22Rv1 (cell line): Measurements from ENCODE around the gene TWNK.

Experiments
- H3K27ac ChIP-seq: fragments of 450-650 bp; 2 replicates; pipeline ENCODE4 v1.5.1; 2017
- ZFX ChIP-seq: fragments of 450-650 bp; IDR thresholded peaks from 2 replicates; pipeline ENCODE4 v1.6.1; 2017; ENCODE audit warnings: antibody characterized with exemption, borderline replicate concordance
- TF ChIP-seq, protein P1 (sequence below): fragments of 450-650 bp; IDR thresholded peaks from 2 replicates; pipeline ENCODE4 v1.5.1; 2017; ENCODE audit warnings: mild to moderate bottlenecking

Gene TWNK

DNA sequence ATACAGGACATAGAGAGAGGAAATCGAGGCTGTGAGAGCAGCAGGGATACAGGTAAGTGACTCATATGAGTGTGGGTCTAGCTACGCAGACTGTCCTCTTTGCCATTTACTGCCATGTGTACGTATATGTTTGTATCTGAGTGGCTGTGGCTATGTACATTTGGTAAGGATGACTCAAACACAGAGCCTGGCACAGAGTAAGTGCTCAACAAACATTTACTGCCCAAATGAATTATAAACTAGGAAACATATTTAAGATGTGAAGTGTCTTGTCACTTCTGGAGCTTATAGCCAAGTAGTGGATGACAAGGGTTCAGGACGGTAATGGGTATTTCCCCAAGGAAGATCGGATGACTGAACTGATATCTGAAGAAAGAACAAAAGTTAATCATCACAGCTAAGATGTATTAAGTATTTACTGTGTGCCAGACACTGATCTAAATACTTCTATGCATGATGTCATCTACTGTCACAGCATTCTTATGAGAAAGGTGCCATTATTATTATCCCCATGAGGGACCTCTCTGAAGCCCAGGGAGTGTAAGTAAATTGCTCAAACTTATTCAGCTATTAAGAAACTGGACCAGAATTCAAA is 6.1 kb upstream of the TWNK start:
- no peak for TF ChIP-seq ZFX
- TF ChIP-seq, protein P1, sequence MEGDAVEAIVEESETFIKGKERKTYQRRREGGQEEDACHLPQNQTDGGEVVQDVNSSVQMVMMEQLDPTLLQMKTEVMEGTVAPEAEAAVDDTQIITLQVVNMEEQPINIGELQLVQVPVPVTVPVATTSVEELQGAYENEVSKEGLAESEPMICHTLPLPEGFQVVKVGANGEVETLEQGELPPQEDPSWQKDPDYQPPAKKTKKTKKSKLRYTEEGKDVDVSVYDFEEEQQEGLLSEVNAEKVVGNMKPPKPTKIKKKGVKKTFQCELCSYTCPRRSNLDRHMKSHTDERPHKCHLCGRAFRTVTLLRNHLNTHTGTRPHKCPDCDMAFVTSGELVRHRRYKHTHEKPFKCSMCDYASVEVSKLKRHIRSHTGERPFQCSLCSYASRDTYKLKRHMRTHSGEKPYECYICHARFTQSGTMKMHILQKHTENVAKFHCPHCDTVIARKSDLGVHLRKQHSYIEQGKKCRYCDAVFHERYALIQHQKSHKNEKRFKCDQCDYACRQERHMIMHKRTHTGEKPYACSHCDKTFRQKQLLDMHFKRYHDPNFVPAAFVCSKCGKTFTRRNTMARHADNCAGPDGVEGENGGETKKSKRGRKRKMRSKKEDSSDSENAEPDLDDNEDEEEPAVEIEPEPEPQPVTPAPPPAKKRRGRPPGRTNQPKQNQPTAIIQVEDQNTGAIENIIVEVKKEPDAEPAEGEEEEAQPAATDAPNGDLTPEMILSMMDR, result no peak
- no peak overlapping the region for H3K27ac ChIP-seq

DNA sequence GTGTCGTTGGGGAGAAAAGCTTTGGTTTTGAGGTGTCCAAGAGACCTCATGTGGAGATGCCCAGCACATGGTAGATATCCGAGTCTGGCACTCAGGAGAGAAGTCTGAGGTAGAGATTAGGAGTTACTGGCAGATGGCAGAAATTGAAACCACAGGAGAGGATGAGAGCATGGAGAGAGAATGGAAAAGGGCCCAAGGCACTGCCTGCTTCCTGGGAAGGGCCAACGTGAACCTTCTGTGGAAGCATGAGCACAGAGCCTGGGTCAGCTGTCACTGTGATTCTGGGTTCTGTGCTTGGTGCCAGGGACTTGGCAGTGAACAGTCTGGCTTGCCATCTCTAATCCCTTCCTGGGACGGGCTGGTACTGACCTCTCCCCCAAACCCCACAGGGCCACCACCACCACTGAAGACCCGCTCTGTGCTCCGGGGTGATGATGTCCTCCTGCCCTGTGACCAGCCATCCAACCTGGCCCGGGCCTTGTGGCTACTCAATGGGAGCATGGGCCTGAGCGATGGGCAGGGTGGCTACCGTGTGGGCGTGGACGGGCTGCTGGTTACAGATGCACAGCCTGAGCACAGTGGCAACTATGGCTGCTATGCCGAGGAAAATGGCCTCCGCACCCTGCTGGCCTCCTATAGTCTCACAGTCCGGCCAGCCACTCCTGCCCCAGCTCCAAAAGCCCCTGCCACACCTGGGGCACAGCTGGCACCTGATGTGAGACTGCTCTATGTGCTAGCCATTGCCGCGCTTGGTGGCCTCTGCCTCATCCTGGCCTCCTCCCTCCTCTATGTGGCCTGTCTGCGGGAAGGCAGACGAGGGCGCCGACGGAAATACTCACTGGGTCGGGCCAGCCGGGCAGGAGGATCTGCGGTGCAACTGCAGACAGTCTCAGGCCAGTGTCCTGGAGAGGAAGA is 4.2 kb upstream of the TWNK start:
- no peak overlapping the region for H3K27ac ChIP-seq
- TF ChIP-seq, protein P1, result no peak
- no peak for TF ChIP-seq ZFX

DNA sequence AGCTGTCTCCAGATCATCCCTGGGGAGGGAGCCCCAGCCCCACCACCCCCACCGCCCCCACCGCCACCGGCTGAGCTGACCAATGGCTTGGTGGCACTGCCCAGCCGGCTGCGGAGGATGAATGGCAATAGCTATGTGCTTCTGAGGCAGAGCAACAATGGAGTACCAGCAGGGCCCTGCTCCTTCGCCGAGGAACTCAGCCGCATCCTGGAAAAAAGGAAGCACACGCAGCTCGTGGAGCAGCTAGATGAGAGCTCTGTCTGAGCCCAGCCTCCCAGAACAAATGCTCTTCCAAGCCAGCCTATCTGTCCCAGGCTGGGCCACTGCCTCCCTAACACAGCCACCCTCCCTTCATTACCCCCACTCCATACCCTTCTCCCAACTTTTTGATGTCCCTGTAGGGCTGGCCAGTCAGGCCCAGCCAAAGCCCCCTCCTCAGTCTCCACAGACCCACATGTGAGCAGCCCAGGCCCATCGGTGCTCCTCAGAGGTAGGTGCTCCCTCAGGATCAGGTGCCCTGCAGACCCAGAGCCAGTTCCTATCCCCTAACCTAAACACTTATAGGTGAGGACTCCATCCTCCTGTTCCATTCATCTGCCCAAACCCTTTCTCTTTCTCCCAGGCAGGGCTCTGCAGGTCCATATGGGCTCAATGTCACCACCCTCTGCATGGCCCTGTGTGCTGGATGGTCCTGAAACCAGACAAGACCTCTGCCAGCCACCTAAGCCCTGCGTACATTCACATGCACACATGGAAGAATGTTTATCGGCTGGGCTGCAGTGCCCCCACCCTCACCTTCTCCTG is 3.3 kb upstream of the TWNK start:
- no peak overlapping the region for H3K27ac ChIP-seq
- TF ChIP-seq, protein P1, result no peak
- TF ChIP-seq ZFX, result no peak

DNA sequence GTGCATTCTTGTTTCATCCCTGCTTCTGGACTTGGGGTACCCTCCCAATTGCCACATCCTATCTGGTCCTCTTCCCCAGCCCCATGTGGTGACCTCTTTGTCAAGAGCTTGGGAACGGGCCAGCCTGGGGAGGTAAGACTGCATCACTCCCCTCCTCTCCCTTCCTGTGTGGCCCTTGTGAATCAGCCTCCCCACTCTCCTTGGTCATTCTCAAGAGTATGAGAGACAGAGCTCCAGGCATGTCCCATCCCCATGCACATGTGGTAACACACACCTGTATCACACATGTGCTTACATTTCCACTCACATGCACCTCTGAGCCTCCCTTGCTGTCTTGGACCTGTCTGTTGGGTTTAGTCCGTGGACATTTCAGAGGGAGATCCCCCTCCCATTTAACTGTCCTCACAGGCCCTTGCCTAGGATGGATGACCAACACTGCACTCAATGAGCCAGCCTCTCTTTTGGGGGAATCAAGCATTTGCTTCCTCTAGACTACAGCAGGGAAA is 2.6 kb upstream of the TWNK start:
- TF ChIP-seq, protein P1, result no peak
- no peak for TF ChIP-seq ZFX
- no peak overlapping the region for H3K27ac ChIP-seq

DNA sequence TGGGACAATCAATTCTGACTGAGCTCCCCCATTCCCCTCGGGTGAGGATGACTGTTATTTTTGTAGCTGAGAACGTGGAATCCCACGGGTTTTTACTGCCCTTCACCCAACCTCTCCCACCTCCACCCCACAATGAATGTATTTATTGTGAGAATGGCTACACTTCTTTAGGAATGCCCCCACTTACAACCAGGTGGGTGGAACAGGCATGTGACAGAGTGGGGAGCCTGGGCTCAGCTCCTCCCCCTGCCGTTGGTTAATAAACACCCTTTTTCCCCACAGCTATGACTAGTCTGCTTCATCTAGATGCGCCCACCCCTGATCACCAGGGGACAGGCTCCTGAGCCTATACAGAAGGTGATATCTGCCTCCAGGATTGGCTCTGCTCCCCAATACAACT is 2.0 kb upstream of the TWNK start:
- TF ChIP-seq ZFX, result no peak
- TF ChIP-seq, protein P1, result no peak
- peak overlapping the region; percentile 92; the same call in 1 of the 2 replicates for H3K27ac ChIP-seq

DNA sequence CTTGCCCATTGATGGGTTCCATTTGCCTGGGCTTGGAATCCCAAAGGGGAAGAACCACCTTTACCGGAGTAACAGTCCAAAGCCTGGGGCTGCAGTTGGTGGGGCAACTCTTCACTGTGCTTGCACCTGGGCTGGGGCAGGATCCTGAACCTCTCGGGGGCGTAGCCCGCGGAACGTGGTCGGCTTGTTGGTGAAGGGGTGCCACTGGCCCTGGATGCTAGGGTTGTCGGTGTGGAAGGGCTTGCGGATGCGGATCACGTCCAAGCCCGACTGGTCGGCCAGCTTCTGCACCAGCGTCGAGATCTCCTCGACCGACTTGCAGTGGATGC is 756 bp upstream of the TWNK start:
- TF ChIP-seq, protein P1, result no peak
- TF ChIP-seq ZFX, result no peak
- H3K27ac ChIP-seq, result peak overlapping the region; percentile 92
